Smooth muscle cell (in vitro differentiated cells): ENCODE results near the gene IFT81. TPM values are rescaled to one million over a fixed set of nuclear protein-coding genes. Genes with fewer than 3 reads are reported as not detected.

ENCODE experiments used
- DNase-seq: peaks from one replicate; lab custom pipeline; 2025; ENCODE audit not compliant: unreplicated experiment; lab: John Stamatoyannopoulos, UW
- H2AFZ ChIP-seq: fragments of 200-600 bp; sonication (generic); 2 replicates; pipeline ENCODE4 v1.6.0; 2016; ENCODE audit warnings: antibody characterized with exemption, low read depth, mild to moderate bottlenecking
- H3F3A ChIP-seq: fragments of 200-600 bp; sonication (generic); 2 replicates; pipeline ENCODE4 v1.6.0; 2017; ENCODE audit warnings: antibody characterized with exemption, low read depth
- H3K27ac ChIP-seq: fragments of 200-600 bp; sonication (generic); 2 replicates; pipeline ENCODE4 v1.5.1; 2016; ENCODE audit warnings: low read depth, mild to moderate bottlenecking
- H3K27me3 ChIP-seq: fragments of 200-600 bp; sonication (generic); 2 replicates; pipeline ENCODE4 v1.6.1; 2016; ENCODE audit warnings: low read depth, mild to moderate bottlenecking
- H3K36me3 ChIP-seq: fragments of 200-600 bp; sonication (generic); 2 replicates; pipeline ENCODE4 v1.5.1; 2016; ENCODE audit warnings: low read depth
- H3K4me1 ChIP-seq: fragments of 200-600 bp; sonication (generic); 2 replicates; pipeline ENCODE4 v1.5.1; 2016; ENCODE audit warnings: low read depth
- H3K4me2 ChIP-seq: fragments of 200-600 bp; sonication (generic); 2 replicates; pipeline ENCODE4 v1.6.0; 2016; ENCODE audit warnings: mild to moderate bottlenecking
- H3K4me3 ChIP-seq: fragments of 200-600 bp; sonication (generic); 2 replicates; pipeline ENCODE4 v1.5.1; 2016; ENCODE audit warnings: mild to moderate bottlenecking
- H3K79me2 ChIP-seq: fragments of 200-600 bp; sonication (generic); 2 replicates; pipeline ENCODE4 v1.6.0; 2016; ENCODE audit warnings: low read depth, mild to moderate bottlenecking
- H3K9ac ChIP-seq: fragments of 200-600 bp; sonication (generic); 2 replicates; pipeline ENCODE4 v1.6.0; 2016; ENCODE audit warnings: low read depth
- H3K9me3 ChIP-seq: fragments of 200-600 bp; sonication (generic); replicated peaks from 2 replicates; pipeline ENCODE4 v1.5.1; 2016; ENCODE audit warnings: low read depth
- H4K20me1 ChIP-seq: fragments of 200-600 bp; sonication (generic); 2 replicates; pipeline ENCODE4 v1.6.0; 2016; ENCODE audit warnings: low read depth
- CTCF ChIP-seq: fragments of 200-600 bp; sonication (generic); IDR thresholded peaks from 2 replicates; pipeline ENCODE4 v1.5.1; 2017; ENCODE audit warnings: borderline replicate concordance, mild to moderate bottlenecking, antibody characterized with exemption; ENCODE audit not compliant: insufficient read depth, poor library complexity, severe bottlenecking
- WGBS: methylation state at CpG from one replicate; pipeline ENCODE4 v1.1.7; 2016; ENCODE audit warnings: low lambda C conversion rate; 5-methylcytosine and 5-hydroxymethylcytosine counted together
- polyA plus RNA-seq: library from polyadenylated mRNA; unstranded; fragments of >200 nt; fragmentation: Nextera tagmentation; extraction: Ambion mirVana; gene quantifications from 2 replicates; pipeline ENCODE4 v1.2.1, GENCODE V29; 2016
- total RNA-seq: library from RNA; depleted of rRNA; stranded (reverse); fragments of >200 nt; gene quantifications from 2 replicates; pipeline ENCODE4 v1.2.3, GENCODE V29; 2014

The IFT81 gene
- total RNA-seq, result 11.0 and 14.7 TPM in 2 replicates
- 8.0 and 9.1 TPM in 2 replicates for polyA plus RNA-seq

GRCh38 chr12:110124269-110124995 lies at the start of gene IFT81:
TSS of gene IFT81 (plus strand) at chr12:110124357. CDS start at chr12:110127381, 3,024 bp downstream.
- H3K9ac ChIP-seq, result peak within 1 kb of the TSS; percentile 98
- H3K27me3 ChIP-seq, result no peaks in the 10 kb centered on the region
- H3K79me2 ChIP-seq, result peaks cover 8% of the 10 kb centered on the region
- no peak for TF ChIP-seq CTCF
- peak within 1 kb of the TSS; percentile 81 for H3K4me2 ChIP-seq
- H3K36me3 ChIP-seq, result peaks cover 5% of the 10 kb centered on the region
- peaks cover 3% of the 10 kb centered on the region for H3K4me1 ChIP-seq
- H2AFZ ChIP-seq, result peak within 1 kb of the TSS; percentile 93
- peak within 1 kb of the TSS; percentile 82 for H3K27ac ChIP-seq
- no peaks in the 10 kb centered on the region for H3F3A ChIP-seq
- DNase-seq, result peak; percentile 93
- no peaks in the 10 kb centered on the region for H4K20me1 ChIP-seq
- 2% methylated on average over 41 of the region's 61 CpGs for WGBS
- peak within 1 kb of the TSS; percentile 78 for H3K4me3 ChIP-seq
- H3K9me3 ChIP-seq, result no peaks in the 10 kb centered on the region

- Histone ChIP-seq H3K4me3 (no peak overlapping the region), H3K4me1 (no peaks in the 10 kb centered on the region), H3K27ac (no peak overlapping the region), H3K36me3 (no peaks in the 10 kb centered on the region), H3K79me2 (no peaks in the 10 kb centered on the region), H3K27me3 (no peaks in the 10 kb centered on the region), H3K4me2 (no peak overlapping the region), H2AFZ (no peak overlapping the region), H3K9ac (no peak overlapping the region), H3K9me3 (no peaks in the 10 kb centered on the region), H4K20me1 (no peaks in the 10 kb centered on the region), H3F3A (no peaks in the 10 kb centered on the region)
- DNase-seq, result no peak
- WGBS, result 96% methylated on average over 1 of the region's 1 CpG
- no peak for TF ChIP-seq CTCF
These were observed 48.3 kb upstream of the IFT81 start for GRCh38 chr12:110075880-110076279.

GRCh38 chr12:110077800-110078199 lies 46.4 kb upstream of the IFT81 start:
- H3K79me2 ChIP-seq, result no peaks in the 10 kb centered on the region
- no peak for TF ChIP-seq CTCF
- H3K4me1 ChIP-seq, result no peaks in the 10 kb centered on the region
- no peak overlapping the region for H2AFZ ChIP-seq
- no peaks in the 10 kb centered on the region for H3F3A ChIP-seq
- no peaks in the 10 kb centered on the region for H3K9me3 ChIP-seq
- DNase-seq, result no peak
- no peaks in the 10 kb centered on the region for H4K20me1 ChIP-seq
- H3K36me3 ChIP-seq, result no peaks in the 10 kb centered on the region
- H3K4me3 ChIP-seq, result no peak overlapping the region
- H3K27me3 ChIP-seq, result no peaks in the 10 kb centered on the region
- no peak overlapping the region for H3K27ac ChIP-seq
- H3K4me2 ChIP-seq, result no peak overlapping the region
- no peak overlapping the region for H3K9ac ChIP-seq
- WGBS, result 90% methylated on average over 4 of the region's 4 CpGs
